Activated CD4-positive, alpha-beta T cell treated with anti-CD3 and anti-CD28 coated beads, Interleukin-2, amount 50 U/mL, for 24 hours (primary cell): ENCODE measurements around the gene NIT1.

Source experiments
- DNase-seq, 2 donors: peaks; one replicate each; pipeline ENCODE4 v3.0.0-alpha.2; 2020; ENCODE audit warnings: low read depth in 1 of 2, low spot score in 1 of 2

Gene NIT1

GRCh38 chr1:161145832-161146231 is 27.9 kb downstream of the NIT1 start:
- DNase-seq: no peak

GRCh38 chr1:161153176-161153575 is 35.3 kb downstream of the NIT1 start:
- no peak for DNase-seq

GRCh38 chr1:161153682-161154337 is 35.9 kb downstream of the NIT1 start, which contains the start of gene UFC1:
TSS of gene UFC1 (plus strand) at chr1:161153978. CDS start at chr1:161153998, 20 bp downstream.
- DNase-seq: peak; percentile 63 to 76

GRCh38 chr1:161157867-161158266 is 40.0 kb downstream of the NIT1 start:
- no peak for DNase-seq

GRCh38 chr1:161158316-161159010 is 40.6 kb downstream of the NIT1 start:
- DNase-seq: no peak

DNA sequence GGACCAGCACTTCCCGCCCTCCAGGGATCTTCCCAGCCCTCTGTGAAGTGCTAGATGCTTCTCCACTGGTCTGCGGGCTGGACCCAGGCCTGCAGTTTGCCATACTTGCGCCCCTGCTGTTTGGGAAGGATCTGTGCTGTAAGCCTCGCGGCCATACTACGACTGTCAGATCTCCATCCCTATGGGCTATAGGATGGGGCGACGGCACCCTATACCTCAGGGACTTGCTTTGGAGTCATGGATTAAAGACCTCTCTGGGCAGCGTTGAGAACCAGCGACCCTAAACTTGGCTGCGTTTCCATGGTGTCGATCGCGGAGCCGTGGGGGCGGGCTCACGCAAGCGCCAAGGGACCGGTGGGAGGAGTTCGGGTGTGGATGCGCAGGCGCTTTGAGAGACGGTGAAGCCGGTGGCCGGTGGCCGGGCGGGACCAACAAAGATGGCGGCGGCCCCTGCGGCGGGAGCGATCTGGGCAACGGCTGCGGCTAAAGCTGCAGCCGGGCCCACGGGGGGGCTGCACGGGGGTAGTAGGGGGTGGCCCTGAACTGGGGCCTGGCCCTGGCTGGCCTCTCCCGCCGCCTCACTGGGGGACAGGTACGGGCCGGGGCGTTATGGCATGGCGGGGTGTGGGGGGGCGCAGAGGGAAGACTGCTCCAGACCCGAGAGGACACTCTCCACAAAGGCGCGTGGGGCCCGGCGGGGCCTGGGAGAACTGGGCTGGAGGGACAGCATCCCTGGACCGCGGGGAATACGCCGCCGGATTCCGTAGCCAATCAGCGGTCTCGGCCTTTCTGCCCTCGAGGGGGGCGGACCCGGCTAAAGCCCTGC is 41.4 kb downstream of the NIT1 start, which contains the start of gene USP21:
USP21 (plus strand) TSS at position 414 of the 826 bp plus-strand sequence. CDS start 1,141 bp downstream, outside the sequence.
- peak; percentile 80 to 90 for DNase-seq

DNA sequence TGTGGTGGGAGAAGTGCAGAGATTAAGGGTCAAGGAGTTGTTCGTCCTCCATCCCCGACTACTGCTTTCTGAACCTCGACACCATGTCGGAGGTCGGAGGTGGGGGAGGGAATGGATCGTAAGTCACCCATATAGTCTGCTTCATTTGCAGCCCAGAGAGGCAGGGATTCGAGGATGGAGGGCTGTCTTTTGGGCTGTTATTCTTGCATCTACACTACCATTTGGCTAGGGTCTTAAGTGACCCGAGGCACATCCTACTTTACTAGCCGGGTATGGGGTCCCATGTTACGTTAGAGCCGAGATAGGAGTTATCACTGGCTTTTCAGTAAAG is 42.0 kb downstream of the NIT1 start:
- no peak for DNase-seq

DNA sequence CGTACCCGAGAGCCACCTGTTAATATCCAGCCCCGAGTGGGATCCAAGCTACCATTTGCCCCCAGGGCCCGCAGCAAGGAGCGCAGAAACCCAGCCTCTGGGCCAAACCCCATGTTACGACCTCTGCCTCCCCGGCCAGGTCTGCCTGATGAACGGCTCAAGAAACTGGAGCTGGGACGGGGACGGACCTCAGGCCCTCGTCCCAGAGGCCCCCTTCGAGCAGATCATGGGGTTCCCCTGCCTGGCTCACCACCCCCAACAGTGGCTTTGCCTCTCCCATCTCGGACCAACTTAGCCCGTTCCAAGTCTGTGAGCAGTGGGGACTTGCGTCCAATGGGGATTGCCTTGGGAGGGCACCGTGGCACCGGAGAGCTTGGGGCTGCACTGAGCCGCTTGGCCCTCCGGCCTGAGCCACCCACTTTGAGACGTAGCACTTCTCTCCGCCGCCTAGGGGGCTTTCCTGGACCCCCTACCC is 42.8 kb downstream of the NIT1 start:
- no peak for DNase-seq

- no peak for DNase-seq
Observed at GRCh38 chr1:161161652-161162051, 43.7 kb downstream of the NIT1 start.

DNA sequence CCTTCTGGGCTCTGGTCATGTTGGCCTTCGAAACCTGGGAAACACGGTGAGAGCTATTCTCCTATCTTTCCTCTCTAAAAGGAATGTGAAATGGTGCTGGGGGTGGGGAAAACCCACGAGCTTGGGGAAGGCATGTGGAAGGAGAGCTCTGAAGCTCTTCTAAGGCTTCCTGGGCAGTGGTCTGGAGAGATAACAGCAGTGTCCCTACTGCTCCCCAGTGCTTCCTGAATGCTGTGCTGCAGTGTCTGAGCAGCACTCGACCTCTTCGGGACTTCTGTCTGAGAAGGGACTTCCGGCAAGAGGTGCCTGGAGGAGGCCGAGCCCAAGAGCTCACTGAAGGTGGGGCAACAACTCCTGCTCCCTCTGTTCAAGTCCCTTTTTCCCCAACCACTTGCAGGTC is 44.1 kb downstream of the NIT1 start:
- DNase-seq: no peak

DNA sequence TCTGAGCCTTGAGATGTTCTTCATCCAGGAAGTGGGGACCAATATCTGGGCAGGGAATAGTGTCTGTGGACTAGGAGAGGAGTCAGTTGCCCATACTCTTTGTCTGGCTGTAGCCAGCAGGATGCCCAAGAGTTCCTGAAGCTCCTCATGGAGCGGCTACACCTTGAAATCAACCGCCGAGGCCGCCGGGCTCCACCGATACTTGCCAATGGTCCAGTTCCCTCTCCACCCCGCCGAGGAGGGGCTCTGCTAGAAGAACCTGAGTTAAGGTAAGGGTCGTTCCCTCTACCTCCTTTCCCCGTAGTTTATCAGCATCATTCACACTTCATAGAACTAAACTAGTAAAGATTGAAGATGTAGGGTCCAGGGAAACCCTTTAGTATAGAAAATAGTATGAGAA is 44.9 kb downstream of the NIT1 start:
- no peak for DNase-seq

- no peak for DNase-seq
Observed at GRCh38 chr1:161163793-161164192, 45.9 kb downstream of the NIT1 start.

DNA sequence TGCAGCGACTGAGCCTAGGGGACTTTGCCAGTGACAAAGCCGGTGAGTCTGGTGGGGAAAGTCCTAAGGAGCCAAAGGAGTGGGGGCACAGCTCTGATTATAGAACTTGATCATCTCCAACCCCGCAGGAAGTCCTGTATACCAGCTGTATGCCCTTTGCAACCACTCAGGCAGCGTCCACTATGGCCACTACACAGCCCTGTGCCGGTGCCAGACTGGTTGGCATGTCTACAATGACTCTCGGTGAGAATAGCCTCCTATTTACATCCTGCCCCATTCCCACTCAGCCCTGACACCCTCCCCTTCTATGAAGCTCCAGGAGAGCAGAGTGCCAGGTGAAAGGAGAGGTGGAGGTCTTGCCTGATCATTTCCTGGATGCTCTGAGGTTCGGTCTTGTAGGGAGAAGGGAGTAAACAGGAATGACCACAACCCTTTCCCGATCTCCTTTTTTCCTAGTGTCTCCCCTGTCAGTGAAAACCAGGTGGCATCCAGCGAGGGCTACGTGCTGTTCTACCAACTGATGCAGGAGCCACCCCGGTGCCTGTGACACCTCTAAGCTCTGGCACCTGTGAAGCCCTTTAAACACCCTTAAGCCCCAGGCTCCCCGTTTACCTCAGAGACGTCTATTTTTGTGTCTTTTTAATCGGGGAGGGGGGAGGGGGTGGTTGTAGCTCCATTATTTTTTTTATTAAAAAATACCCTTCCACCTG is 47.2 kb downstream of the NIT1 start:
- DNase-seq: no peak

GRCh38 chr1:161165742-161166668 is 48.1 kb downstream of the NIT1 start, which contains the start of gene PPOX:
TSS of gene PPOX (plus strand) at chr1:161166426. CDS start at chr1:161166848, 422 bp downstream.
- peak; percentile 67 to 92 for DNase-seq

DNA sequence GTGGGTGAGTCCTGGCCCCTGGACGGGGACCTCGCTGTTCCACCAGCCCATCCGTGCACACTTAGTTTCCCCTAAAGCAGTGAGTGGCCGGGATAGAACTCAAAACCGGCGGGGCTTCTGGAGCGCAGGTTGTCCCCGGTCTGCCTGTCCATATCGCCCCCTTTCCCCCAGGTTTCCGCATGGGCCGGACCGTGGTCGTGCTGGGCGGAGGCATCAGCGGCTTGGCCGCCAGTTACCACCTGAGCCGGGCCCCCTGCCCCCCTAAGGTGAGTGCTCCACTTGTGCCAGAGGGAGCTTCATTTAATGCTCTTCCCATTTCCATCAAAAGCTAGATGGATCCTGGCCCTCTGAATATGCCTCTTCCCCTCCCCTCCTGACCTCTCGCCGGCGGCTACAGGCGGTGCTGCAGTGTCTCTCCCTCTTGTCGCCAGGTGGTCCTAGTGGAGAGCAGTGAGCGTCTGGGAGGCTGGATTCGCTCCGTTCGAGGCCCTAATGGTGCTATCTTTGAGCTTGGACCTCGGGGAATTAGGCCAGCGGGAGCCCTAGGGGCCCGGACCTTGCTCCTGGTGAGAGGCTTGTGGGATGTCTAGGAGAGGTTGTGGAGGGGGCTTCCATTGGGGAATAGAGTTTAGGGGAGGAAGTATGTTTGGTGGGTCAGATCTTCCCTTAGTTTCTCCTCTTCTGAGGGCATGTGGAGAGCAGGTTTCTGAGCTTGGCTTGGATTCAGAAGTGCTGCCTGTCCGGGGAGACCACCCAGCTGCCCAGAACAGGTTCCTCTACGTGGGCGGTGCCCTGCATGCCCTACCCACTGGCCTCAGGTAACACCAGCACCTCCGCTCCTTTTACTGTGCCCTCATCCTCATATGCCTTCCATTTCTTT is 49.0 kb downstream of the NIT1 start:
- no peak for DNase-seq

DNA sequence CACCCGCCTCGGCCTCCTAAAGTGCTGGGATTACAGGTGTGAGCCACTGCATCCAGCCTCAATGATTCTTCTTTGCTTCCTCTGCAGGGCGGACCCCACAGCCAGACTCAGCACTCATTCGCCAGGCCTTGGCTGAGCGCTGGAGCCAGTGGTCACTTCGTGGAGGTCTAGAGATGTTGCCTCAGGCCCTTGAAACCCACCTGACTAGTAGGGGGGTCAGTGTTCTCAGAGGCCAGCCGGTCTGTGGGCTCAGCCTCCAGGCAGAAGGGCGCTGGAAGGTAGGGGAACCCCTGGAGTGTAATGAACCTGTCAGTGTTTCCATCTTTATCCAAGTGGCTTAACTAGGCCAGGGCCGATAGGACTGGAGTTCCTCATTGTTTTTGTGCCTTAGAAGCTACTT is 51.0 kb downstream of the NIT1 start:
- DNase-seq: no peak
